Cerebellar nuclear complex (tissue), 1 donor: Measurements from ENCODE around the gene SLC16A11.
"Not testable (repeated sequence)": the region's sequence is repeated elsewhere in the genome, so short reads cannot be mapped to it uniquely, and the experiment has no call there.

Experiments
- DNase-seq, 2 experiments: peaks; one replicate each; lab custom pipeline; 2025; lab: John Stamatoyannopoulos, UW

SLC16A11 gene, protein sequence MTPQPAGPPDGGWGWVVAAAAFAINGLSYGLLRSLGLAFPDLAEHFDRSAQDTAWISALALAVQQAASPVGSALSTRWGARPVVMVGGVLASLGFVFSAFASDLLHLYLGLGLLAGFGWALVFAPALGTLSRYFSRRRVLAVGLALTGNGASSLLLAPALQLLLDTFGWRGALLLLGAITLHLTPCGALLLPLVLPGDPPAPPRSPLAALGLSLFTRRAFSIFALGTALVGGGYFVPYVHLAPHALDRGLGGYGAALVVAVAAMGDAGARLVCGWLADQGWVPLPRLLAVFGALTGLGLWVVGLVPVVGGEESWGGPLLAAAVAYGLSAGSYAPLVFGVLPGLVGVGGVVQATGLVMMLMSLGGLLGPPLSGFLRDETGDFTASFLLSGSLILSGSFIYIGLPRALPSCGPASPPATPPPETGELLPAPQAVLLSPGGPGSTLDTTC

DNA sequence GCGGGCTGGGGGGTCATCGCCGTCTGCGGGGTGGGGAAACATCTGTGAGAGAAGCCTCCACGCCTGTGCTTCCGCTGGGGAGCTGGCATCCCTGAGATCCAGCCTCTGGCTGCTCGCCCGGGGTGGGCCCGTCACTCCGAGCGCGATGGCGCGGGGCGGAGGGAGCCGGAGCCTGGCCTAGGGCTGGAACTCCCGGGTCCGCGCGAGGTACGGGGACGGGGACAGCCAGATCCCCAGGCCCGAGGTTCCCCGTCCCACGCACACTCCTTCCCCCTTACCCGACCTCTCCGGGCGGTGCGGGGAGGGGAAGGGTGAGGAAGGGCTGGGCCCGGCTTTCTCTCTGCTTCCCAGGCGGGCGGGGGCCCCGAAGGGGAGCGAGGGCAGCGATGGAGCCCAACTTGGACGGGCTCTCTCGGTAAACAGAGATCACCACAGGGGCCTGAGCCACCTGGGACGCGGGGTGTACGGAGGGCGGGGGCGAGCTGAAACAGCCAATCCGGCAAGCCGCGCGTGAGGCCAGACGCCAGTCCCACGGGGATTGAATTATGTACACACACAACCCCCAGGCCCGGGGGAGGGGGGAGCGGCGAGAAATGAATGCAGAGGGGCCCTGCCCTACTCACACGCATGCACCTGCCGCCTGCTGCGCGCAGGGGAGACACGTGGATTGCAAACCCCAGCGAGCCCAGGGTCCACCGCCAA lies at the start of gene SLC16A11:
SLC16A11 (minus strand) TSS at position 596 of the 702 bp plus-strand sequence; CDS start at position 17, 579 bp downstream.
- no peak for DNase-seq

DNA sequence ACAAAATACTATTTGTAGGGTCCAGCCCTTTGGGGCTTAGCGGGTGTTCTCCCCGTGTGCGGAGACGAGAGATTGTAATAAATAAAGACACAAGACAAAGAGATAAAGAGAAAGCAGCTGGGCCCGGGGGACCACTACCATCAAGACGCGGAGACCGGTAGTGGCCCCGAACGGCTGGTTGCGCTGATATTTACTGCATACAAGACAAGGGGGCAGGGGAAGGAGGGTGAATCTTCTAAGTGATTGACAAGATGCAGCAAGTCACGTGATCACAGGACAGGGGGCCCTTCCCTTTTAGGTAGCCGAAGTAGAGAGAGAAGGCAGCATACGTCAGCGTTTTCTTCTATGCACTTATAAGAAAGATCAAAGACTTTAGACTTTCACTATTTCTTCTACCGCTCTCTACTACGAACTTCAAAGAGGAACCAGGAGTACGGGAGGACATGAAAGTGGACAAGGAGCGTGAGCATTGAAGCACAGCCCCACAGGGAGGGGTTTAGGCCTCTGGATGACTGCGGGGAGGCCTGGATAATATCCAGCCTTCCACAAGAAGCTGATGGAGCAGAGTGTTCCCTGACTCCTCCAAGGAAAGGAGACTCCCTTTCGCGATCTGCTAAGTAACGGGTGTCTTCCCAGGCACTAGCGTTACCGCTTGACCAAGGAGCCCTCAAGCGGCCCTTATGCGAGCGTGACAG lies 47.6 kb upstream of the SLC16A11 start:
- not testable (repeated sequence) for DNase-seq

DNA sequence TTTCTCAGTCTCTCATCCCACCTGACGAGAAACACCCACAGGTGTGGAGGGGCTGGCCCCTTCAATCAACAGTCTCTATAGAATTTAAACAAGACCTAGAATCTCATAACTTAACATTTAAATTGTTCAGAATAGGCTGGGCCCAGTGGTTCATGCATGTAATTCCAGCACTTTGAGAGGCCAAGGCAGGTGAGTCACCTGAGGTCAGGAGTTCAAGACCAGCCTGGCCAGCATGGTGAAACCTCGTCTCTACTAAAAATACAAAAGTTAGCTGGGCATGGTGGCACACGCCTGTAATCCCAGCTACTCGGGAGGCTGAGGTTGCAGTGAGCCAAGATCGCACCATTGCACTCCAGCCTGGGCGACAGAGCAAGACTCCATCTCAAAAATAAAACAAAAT lies 45.7 kb upstream of the SLC16A11 start:
- not testable (repeated sequence) for DNase-seq

DNA sequence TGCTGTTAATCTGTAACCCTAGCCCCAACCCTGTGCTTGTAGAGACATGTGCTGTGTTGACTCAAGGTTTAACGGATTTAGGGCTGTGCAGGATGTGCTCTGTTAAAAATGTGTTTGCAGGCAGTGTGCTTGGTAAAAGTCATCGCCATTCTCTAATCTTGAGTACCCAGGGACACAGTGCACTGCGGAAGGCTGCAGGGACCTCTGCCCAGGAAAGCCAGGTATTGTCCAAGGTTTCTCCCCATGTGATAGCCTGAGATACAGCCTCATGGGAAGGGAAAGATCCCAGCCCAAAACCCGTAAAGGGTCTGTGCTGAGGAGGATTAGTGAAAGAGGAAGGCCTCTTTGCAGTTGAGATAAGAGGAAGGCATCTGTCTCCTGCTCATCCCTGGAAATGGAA lies 44.5 kb upstream of the SLC16A11 start:
- not testable (repeated sequence) for DNase-seq

DNA sequence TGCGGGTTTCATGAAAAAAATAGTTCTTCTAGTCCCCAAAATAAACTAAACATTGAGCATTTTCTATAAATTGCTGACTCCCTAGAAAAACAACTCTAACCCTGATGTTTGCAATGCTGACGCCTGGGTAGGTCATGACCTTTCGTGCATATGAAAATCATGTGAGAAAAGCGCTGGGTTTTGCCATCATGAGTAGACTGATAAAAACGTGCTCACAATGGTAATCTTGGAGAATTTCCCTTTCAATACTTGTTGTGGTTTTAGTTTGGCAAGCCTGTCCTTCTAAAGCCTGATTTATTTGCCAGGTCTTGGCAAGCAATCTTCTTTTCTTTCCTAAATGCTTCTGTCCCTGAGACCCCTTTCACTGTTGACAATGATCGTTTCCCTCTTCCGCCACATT lies 40.2 kb upstream of the SLC16A11 start:
- no peak for DNase-seq

DNA sequence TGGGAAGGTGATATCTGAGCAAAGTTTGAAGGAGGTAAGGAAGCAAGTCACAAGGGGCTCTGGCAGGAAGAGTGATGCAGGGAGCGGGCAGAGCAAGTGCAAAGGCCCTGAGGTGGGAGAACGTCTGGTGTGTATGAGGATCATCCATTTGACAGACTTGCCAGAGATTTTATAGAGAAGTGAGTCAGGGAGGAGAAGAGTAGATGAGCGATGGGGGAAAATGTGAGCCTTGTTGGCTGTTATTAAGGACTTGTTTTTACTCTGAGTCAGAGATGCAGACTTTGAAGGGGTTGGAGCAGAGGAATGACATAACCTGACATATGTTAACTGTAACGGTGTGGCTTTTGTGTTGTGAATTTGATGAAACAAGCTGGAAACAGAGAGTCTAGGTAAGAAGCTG lies 39.7 kb upstream of the SLC16A11 start:
- DNase-seq = no peak

DNA sequence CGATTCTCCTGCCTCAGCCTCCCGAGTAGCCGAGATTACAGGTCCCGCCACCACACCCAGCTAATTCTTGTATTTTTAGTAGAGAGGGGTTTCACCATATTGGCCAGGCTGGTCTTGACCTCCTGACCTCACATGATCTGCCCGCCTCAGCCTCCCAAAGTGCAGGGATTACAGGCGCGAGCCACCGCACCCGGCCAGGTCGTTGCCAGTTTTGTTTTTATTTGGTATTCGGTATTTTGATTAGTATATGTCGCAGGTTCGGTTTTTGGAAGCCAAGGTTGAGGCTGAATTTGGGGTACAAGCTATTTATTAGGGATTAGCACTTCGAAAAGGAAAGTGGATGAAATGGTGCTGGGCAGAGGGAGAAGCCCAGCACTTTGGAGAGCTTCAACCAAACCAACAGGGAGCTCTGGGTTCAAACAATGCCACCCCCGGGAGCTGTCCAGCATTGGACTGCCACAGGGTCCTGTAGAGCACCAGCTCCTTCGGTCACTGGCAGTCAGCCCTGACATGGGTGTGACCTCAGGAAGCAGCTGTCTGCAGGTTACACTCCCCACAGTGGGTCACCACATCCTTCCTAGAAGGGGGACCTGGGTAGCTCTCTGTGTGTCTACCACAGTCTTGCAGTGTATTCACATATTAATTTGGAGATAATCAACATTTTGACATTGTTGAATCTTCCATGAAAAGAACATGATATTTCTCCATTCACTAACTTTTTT lies 37.6 kb upstream of the SLC16A11 start:
- DNase-seq = no peak

DNA sequence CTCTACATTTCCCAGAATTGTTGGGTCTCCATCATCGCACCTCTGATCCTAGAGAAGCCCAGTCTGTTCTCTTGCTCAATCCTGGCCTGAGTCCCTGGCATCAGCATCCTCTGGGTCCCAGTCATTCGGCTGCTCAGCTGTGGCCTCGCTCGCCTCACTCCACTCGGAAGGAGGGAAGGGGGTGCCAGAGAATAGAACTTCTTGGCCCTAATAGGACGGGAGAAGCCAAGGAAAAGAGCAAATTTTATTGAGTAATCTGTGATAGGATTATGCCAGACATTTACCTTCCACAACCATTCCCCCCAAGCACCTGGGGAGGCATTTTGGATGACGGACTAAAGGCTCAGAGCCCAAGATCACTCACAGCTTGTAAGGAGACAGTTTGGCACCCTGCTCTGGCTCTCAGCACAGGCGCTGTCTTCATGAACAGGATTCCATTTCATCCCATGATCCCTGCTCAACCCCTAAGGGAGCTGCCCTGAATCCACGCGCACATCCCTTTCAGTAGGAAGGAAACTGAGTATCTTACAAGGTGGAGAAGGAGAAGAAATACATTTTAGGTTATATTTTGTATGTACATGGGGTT lies 36.7 kb upstream of the SLC16A11 start:
- no peak for DNase-seq

DNA sequence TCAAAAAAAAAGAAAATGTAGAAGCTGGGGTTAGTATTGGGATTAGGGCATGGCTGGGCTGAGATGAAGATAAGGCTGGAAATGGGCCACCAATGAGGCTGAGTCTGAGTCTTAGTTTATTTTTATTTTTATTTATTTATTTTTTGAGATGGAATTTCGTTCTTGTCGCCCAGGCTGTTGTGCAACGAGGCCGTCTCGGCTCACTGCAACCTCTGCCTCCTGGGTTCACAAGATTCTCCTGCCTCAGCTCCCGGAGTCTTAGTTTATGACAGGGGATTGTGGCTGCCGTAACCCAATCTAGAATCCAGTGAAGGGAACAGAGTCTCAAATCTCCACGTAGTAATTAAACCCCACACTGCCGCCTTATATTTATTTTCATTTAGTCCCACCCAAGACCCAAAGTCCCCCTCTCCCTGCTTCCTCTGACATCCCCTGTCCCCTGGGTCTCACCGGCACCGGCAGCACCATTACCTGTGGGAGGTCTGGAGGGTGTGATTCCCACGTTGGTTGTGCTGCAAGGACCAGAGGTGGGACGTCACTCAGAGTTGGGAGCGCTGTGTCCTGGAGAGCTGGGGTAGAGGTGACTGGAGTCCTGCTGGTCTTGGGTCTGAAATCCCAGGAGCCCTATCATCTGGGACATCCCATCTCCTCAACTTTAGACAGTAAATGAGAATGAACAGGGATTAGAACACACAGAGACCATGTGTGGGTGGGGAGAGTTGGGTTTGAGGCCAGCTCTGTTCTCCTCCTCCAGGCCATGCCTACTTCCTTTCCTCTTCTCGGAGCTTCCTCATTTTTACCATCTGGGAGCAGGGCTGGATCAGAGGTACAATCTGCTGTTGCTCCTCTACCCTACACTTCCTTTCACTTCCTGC lies 35.9 kb upstream of the SLC16A11 start, which contains the start of gene CLEC10A:
CLEC10A (minus strand) TSS at position 671 of the 875 bp plus-strand sequence. CDS start 1,439 bp downstream, outside the sequence.
- no peak for DNase-seq

DNA sequence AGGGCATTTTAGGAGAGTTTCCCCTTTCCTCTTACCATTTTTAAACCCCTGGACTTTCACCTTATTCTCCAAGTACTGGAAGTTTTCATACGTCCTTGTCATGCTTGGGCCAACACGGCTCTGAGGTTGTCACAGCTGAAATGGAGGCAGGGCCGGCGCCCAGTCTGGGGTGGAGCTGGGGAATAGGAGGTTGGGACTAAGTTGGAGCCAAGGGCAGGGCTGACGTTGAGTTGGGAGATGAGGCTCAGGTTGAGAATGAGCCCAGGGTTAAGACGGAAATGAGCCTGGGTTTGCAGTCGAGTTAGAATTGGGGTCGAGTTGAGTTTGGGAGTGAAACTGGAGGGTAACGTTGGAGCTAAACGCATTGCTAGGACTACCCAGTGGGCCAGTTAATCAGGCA lies 34.8 kb upstream of the SLC16A11 start:
- no peak for DNase-seq

DNA sequence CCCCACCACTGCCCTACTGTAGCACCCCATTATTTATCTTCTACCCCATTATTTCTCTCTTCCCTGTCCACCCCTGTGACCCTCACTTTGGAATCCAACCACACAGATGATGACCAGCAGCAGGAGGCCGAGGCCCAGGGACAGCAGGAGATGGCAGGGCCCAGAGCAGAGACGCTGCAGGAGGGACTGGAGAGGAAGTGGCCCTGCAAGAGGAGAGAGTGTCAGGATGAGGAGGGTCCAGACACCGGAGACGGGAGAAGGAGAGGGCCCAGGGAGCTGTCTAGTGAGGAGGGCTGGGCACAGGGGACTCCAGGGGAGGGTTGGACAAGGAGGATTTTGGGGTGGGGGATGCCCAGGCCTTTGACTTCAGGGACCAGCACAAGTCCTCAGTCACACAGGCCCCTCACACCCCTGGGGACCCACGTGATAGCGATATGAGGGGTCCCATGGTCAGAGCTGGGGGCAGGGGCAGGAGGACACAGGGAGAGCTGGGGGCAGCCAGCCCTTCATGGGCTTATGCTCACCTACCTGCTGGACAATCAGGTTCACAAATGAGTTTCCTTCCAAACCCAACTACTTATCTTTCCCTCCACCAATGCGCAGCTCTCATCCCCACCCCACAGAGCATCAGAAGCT lies 34.1 kb upstream of the SLC16A11 start:
- DNase-seq = no peak

DNA sequence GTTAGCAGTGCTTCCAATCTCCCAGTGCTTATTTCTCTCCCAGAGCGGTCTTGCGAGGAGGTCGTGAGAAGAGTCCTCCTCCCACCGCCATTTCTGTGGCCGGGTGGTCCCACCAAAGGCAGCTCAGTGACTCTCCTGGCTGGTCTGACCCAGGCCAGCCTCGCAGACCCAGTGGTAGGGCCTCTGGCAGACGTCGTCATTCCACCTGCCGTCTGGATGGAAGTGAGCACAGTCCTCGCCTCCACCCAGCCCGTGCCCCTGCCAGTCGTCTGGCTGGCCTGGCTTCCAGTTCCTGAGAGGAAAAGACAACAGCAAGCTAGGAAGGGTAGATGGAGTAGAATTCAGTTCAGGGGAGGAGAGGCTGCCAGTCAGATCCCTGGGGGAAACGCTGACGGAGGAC lies 31.0 kb upstream of the SLC16A11 start:
- no peak for DNase-seq

DNA sequence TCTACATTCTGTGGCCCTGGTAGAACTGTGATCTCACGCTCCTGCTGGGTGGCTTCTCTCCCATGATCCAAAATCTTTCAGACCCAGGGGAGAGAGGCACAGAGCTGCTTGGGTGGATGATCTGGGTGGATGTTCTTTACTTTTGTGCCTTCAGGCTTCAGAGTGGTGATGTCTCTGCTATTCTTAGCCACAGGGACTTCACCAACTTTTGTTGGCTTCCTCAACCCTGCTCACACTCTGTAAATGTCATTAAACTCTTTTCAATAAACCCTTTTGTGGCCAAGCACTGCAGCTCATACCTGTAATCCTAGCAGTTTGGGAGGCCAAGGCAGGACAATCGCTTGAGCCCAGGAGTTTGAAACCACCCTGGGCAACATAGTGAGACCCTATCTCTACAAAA lies 28.5 kb upstream of the SLC16A11 start:
- DNase-seq = no peak

DNA sequence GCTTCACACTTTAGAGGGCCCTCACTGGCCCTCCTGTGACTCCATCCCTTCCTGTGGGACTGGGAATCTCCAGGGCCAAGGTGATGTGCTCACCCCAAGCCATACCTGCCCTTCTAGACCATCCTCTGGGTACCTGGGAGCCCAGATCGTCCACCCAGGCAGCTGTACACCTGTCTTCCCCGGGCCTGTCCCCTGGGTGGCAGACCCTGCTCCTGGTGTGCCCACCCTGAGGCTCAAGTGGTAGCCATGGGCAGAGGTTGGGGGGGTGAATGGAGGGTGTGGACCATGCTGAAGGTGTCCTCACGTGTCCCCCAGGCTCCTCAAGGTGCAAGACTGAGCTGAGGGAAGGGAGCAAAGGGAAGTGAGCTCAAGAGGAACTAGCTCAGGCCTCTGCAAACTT lies 26.8 kb upstream of the SLC16A11 start:
- DNase-seq = no peak

DNA sequence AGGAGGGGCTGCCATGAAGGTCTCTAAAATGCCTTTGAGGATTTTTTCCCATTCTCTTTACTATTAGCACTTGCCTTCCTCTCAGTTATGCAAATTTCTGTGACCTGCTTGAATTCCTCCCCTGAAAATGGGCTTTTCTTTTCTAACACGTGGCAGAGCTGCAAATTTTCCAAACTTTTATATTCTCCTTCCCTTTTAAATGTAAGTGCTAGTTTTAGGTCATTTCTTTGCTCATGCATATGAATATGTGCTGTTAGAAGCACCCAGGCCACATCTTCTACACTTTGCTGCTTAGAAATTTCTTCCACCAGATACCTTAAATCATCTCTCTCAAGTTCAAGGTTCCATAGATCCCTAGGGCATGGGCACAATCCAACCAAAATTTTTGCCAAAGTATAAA lies 24.4 kb upstream of the SLC16A11 start:
- DNase-seq = no peak

DNA sequence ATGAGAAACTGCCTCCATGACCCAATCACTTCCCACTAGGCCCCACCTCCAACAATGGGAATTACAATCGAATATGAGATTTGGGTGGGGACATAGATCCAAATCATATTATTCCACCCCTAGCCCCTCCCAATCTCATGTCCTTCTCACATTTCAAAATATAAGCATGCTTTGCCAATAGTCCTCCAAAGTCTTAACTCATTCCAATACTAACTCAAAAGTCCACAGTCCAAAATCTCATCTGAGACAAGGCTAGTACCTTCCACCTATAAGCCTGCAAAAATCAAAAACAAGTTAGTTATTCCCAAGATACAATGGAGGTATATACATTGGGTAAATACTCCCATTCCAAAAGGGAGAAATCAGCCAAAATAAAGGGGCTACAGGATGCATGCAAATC lies 23.3 kb upstream of the SLC16A11 start:
- no peak for DNase-seq

DNA sequence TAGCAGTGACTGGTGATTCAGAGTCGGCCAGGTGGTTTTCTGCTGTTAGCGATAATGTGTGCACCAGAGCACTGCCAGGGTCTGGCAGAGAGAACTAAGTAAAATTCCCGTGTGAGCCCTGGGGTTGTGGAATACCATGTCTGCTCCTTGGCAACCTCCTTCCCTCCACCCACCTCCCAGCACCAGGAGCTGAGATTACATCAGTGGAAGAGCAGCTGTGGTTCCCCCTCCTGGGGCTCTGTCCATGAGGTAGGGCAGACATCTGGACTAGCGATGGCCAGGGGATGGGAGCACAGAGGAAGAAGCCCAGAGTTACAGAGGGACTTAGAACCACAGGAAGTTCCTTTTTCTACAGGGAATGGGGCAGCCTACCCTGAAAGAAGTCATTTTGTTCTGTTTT lies 20.4 kb upstream of the SLC16A11 start:
- no peak for DNase-seq

DNA sequence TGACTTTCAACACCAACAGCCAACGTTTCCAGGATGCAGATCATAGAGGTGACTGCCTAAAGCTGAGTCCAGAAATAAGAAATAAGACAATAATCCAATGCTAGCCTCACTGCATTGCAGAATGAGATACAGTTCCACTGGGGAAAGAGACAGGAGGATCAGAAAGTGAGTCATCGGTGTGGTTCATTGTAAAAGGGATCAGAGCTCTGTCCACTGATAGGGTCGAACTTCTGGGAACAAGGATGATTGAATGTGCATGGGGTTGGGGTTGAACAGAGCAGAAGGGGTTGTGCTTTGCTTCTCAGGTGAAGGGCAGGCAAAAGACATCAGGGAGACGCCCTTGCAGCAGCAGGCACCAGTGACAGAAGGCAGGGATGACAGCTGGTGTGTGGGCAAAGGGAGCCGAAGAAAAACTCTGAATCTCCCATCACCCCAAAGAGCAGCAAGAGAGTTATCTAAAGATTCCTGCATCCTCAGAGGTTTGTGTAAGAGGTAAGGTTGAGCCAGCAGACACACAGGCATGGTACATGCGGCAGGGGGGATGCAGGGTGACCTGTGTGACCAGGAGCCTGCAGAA lies 19.7 kb upstream of the SLC16A11 start:
- no peak for DNase-seq

DNA sequence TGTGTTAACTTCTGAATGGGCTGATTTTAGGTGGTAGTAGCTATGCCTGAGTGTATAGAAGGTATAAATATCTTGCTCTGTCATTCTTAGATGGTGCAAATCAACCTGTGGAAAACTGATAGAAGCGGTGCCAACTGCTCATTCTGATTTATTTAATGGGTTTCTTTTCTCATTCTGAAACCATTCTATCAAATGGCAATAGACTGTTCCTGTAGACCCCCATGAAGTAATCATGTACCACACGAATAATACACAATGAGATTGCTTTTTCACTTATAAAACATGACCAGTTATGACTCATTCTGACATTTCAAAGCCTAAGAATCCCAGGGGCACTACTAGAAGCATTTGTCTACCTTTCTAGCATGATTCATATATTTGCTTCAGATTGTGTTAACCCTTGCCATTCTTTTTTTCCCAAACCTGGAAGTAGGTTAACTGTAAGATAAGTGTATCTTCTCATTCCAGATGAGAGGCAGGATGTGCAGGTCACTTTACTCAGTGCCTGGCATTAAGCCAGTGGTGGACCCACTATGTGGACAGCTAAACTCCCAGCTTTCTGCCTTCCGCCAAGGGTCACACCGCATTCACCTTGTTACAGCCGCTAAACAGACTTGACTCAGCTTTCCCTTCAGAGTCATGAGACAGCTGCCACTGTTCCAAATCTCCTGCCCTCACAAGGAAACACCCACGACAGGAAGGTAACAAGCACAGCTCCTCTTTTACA lies 16.4 kb upstream of the SLC16A11 start:
- no peak for DNase-seq
